HCT116 (cell line): ENCODE data around the gene CDYL.

ENCODE experiments used
- CEBPB ChIP-seq: IDR thresholded peaks from 2 replicates; pipeline ENCODE4 v1.6.1; 2012; ENCODE audit warnings: low read depth
- EZH2 ChIP-seq: fragments of 200-600 bp; sonication (generic); IDR thresholded peaks from 2 replicates; pipeline ENCODE4 v1.6.1; 2017; ENCODE audit warnings: antibody characterized with exemption, mixed run types
- JUND ChIP-seq: IDR thresholded peaks from 2 replicates; pipeline ENCODE4 v1.6.1; 2012
- POLR2A ChIP-seq: IDR thresholded peaks from 2 replicates; pipeline ENCODE4 v1.7.0; 2011; ENCODE audit warnings: borderline replicate concordance; ENCODE audit not compliant: insufficient read depth, insufficient read length; ENCODE audit errors: extremely low read depth
- POLR2AphosphoS5 ChIP-seq: IDR thresholded peaks from 2 replicates; pipeline ENCODE4 v1.6.1; 2011; ENCODE audit warnings: mild to moderate bottlenecking, low read depth, low read length, moderate library complexity
- SIN3A ChIP-seq: IDR thresholded peaks from 2 replicates; pipeline ENCODE4 v1.6.1; 2012; ENCODE audit warnings: low read depth
- YY1 ChIP-seq: IDR thresholded peaks from 2 replicates; pipeline ENCODE4 v1.6.1; 2011; ENCODE audit warnings: low read length, low read depth, moderate library complexity, mild to moderate bottlenecking; ENCODE audit not compliant: insufficient replicate concordance; ENCODE audit errors: extremely low read depth
- ZFX ChIP-seq: fragments of 450-650 bp; IDR thresholded peaks from 2 replicates; pipeline ENCODE4 v1.6.1; 2017
- ZNF274 ChIP-seq: fragments of 200-500 bp; sonication (Bioruptor generic); IDR thresholded peaks from 2 replicates; pipeline ENCODE4 v1.6.1; 2014; ENCODE audit warnings: mild to moderate bottlenecking, low read depth, low read length, inconsistent platforms
- TF ChIP-seq, protein P1 (sequence below), 3 experiments: fragments of 200-600 bp in 1 of 3; sonication (generic) in 1 of 3; IDR thresholded peaks in 2 of 3; conservative IDR thresholded peaks in 1 of 3; 2 replicates each; pipeline ENCODE4 v1.5.1; 2012 to 2017; ENCODE audit warnings: low read depth in 2 of 3, low read length in 2 of 3, antibody characterized with exemption in 1 of 3, borderline replicate concordance in 1 of 3, control low read depth in 1 of 3, mild to moderate bottlenecking in 1 of 3, mixed read lengths in 1 of 3, mixed run types in 1 of 3, moderate library complexity in 1 of 3; ENCODE audit not compliant: insufficient read depth in 1 of 3
- TF ChIP-seq, protein P2 (sequence below): IDR thresholded peaks from 2 replicates; pipeline ENCODE4 v1.6.1; 2012
- TF ChIP-seq, protein P3 (sequence below): IDR thresholded peaks from 2 replicates; pipeline ENCODE4 v1.6.1; 2012

GRCh38 chr6:4853782-4854511 is 77.7 kb downstream of the CDYL start:
- TF ChIP-seq, protein P1, sequence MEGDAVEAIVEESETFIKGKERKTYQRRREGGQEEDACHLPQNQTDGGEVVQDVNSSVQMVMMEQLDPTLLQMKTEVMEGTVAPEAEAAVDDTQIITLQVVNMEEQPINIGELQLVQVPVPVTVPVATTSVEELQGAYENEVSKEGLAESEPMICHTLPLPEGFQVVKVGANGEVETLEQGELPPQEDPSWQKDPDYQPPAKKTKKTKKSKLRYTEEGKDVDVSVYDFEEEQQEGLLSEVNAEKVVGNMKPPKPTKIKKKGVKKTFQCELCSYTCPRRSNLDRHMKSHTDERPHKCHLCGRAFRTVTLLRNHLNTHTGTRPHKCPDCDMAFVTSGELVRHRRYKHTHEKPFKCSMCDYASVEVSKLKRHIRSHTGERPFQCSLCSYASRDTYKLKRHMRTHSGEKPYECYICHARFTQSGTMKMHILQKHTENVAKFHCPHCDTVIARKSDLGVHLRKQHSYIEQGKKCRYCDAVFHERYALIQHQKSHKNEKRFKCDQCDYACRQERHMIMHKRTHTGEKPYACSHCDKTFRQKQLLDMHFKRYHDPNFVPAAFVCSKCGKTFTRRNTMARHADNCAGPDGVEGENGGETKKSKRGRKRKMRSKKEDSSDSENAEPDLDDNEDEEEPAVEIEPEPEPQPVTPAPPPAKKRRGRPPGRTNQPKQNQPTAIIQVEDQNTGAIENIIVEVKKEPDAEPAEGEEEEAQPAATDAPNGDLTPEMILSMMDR (IDR thresholded peaks at IDR 0.05 in 2 of 3, conservative IDR thresholded peaks at IDR 0.05 in 1 of 3; ENCODE audit: borderline replicate concordance in 1 of 3, insufficient read depth in 1 of 3, low read depth in 2 of 3, low read length in 2 of 3): no peak
- TF ChIP-seq CEBPB (no peak), POLR2A (no peak), POLR2AphosphoS5 (no peak), EZH2 (no peak), JUND (no peak), ZFX (no peak), YY1 (no peak), ZNF274 (no peak), SIN3A (no peak)
- TF ChIP-seq, protein P2, sequence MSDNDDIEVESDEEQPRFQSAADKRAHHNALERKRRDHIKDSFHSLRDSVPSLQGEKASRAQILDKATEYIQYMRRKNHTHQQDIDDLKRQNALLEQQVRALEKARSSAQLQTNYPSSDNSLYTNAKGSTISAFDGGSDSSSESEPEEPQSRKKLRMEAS: no peak
- TF ChIP-seq, protein P3, sequence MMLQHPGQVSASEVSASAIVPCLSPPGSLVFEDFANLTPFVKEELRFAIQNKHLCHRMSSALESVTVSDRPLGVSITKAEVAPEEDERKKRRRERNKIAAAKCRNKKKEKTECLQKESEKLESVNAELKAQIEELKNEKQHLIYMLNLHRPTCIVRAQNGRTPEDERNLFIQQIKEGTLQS: no peak
